SK-N-MC (cell line): Measurements from ENCODE around the gene DNAH9.

Experiments used
- DNase-seq: peaks from one replicate; pipeline ENCODE4 v3.0.0-alpha.2; 2011; ENCODE audit warnings: low read depth, low spot score
- H3K27ac ChIP-seq: fragments of 200-600 bp; sonication (generic); 2 replicates; pipeline ENCODE4 v1.5.1; 2016; ENCODE audit warnings: mixed run types
- H3K36me3 ChIP-seq: fragments of 200-600 bp; sonication (generic); 2 replicates; pipeline ENCODE4 v1.6.1; 2017; ENCODE audit warnings: antibody characterized with exemption, low read length, mixed read lengths; ENCODE audit not compliant: insufficient read depth
- H3K4me3 ChIP-seq: fragments of 200-600 bp; sonication (generic); 2 replicates; pipeline ENCODE4 v1.5.1; 2016
- H3K9ac ChIP-seq: fragments of 200-600 bp; sonication (generic); 2 replicates; pipeline ENCODE4 v1.8.0; 2017; ENCODE audit warnings: mixed run types, mixed read lengths; ENCODE audit not compliant: insufficient read length
- H3K9me3 ChIP-seq: fragments of 200-600 bp; sonication (generic); 2 replicates; pipeline ENCODE4 v1.6.1; 2017; ENCODE audit warnings: low read depth, mild to moderate bottlenecking, antibody characterized with exemption, low read length, moderate library complexity, mixed read lengths
- EZH2 ChIP-seq: fragments of 200-600 bp; sonication (generic); IDR thresholded peaks from one replicate; pipeline ENCODE4 v1.6.1; 2017; ENCODE audit warnings: antibody characterized with exemption
- FOXP2 ChIP-seq: optimal IDR thresholded peaks from 2 replicates; pipeline ENCODE3; 2011; ENCODE audit warnings: mild to moderate bottlenecking, moderate library complexity; ENCODE audit not compliant: insufficient read depth; ENCODE audit errors: extremely low read length, control extremely low read depth
- POLR2AphosphoS5 ChIP-seq: IDR thresholded peaks from 2 replicates; pipeline ENCODE4 v1.6.1; 2012; ENCODE audit warnings: mild to moderate bottlenecking, low read depth, low read length, borderline replicate concordance

Gene DNAH9

GRCh38 chr17:11980813-11981212, 382.5 kb downstream of the DNAH9 start:
- no peak for TF ChIP-seq EZH2
- no peak for TF ChIP-seq FOXP2
- TF ChIP-seq POLR2AphosphoS5 = no peak
- Histone ChIP-seq H3K9me3 (no peaks in the 10 kb centered on the region), H3K27ac (no peak overlapping the region), H3K9ac (no peak overlapping the region), H3K4me3 (no peak overlapping the region), H3K36me3 (peaks cover 27% of the 10 kb centered on the region)
- no peak for DNase-seq

- H3K4me3 ChIP-seq = peak overlapping the region; percentile 36
- H3K36me3 ChIP-seq = peaks cover 27% of the 10 kb centered on the region
- no peaks in the 10 kb centered on the region for H3K9me3 ChIP-seq
- no peak for DNase-seq
- no peak overlapping the region for H3K9ac ChIP-seq
- no peak for TF ChIP-seq EZH2
- no peak for TF ChIP-seq FOXP2
- TF ChIP-seq POLR2AphosphoS5 = no peak
- 0 out of 2 replicates have a peak overlapping the region, but pooled peaks have one; percentile 11 for H3K27ac ChIP-seq
These were observed 383.6 kb downstream of the DNAH9 start for GRCh38 chr17:11981862-11982261.

- no peak for TF ChIP-seq POLR2AphosphoS5
- no peak for TF ChIP-seq EZH2
- TF ChIP-seq FOXP2 = no peak
- peak overlapping the region; percentile 12 for H3K9ac ChIP-seq
- H3K36me3 ChIP-seq = peaks cover 17% of the 10 kb centered on the region
- DNase-seq = no peak
- H3K9me3 ChIP-seq = no peaks in the 10 kb centered on the region
- H3K4me3 ChIP-seq = no peak overlapping the region
- H3K27ac ChIP-seq = no peak overlapping the region
These were observed 388.1 kb downstream of the DNAH9 start for GRCh38 chr17:11986179-11986941.

- H3K9me3 ChIP-seq = no peaks in the 10 kb centered on the region
- peak overlapping the region; percentile 12 for H3K9ac ChIP-seq
- TF ChIP-seq FOXP2 (no peak), POLR2AphosphoS5 (no peak), EZH2 (no peak)
- DNase-seq = no peak
- peaks cover 23% of the 10 kb centered on the region for H3K36me3 ChIP-seq
- no peak overlapping the region for H3K4me3 ChIP-seq
- H3K27ac ChIP-seq = no peak overlapping the region
These were observed 388.7 kb downstream of the DNAH9 start for GRCh38 chr17:11986942-11987329.

GRCh38 chr17:11990363-11990983, 392.2 kb downstream of the DNAH9 start:
- peaks cover 15% of the 10 kb centered on the region; the same call in 1 of the 2 replicates for H3K36me3 ChIP-seq
- TF ChIP-seq EZH2 (no peak), POLR2AphosphoS5 (no peak), FOXP2 (no peak)
- H3K4me3 ChIP-seq = no peak overlapping the region
- no peak overlapping the region for H3K27ac ChIP-seq
- no peaks in the 10 kb centered on the region for H3K9me3 ChIP-seq
- no peak overlapping the region for H3K9ac ChIP-seq
- no peak for DNase-seq

GRCh38 chr17:11991461-11991860, 393.2 kb downstream of the DNAH9 start:
- TF ChIP-seq POLR2AphosphoS5 (no peak), FOXP2 (no peak), EZH2 (no peak)
- Histone ChIP-seq H3K36me3 (peaks cover 15% of the 10 kb centered on the region; the same call in 1 of the 2 replicates), H3K9me3 (no peaks in the 10 kb centered on the region), H3K9ac (no peak overlapping the region), H3K27ac (no peak overlapping the region), H3K4me3 (no peak overlapping the region)
- no peak for DNase-seq

GRCh38 chr17:11996722-11997146, 398.5 kb downstream of the DNAH9 start:
- TF ChIP-seq POLR2AphosphoS5 (no peak), EZH2 (no peak), FOXP2 (no peak)
- DNase-seq = no peak
- Histone ChIP-seq H3K9ac (peak overlapping the region; percentile 85), H3K4me3 (peak overlapping the region; percentile 88), H3K36me3 (peaks cover 9% of the 10 kb centered on the region; the same call in 1 of the 2 replicates), H3K9me3 (no peaks in the 10 kb centered on the region), H3K27ac (0 out of 2 replicates have a peak overlapping the region, but pooled peaks have one; percentile 46)
